ENCODE results near the gene ATP13A3. TPM values are rescaled to one million over a fixed set of nuclear protein-coding genes. Genes with fewer than 3 reads are reported as not detected.
A peak's percentile ranks its signal among the peaks of the same experiment; 100 is the strongest.

Gene ATP13A3
- total and polyA plus RNA-seq, 2 of the 4 experiments (the other 2 are of a cell fraction): 48.1 to 154 TPM

GRCh38 chr3:194527726-194528125, 40.9 kb upstream of the ATP13A3 start:
- Histone ChIP-seq H4K91ac (ENCODE audit: insufficient read depth, low read depth, low read length) (peak overlapping the region; percentile 76), H3K36me3 (ENCODE audit: control insufficient read depth, insufficient read depth, low read length) (no peaks in the 10 kb centered on the region), H2AFZ (replicated peaks; ENCODE audit: low read length, poor library complexity) (no peak overlapping the region), H2BK120ac (ENCODE audit: low read depth, low read length) (peak overlapping the region; percentile 84), H2BK5ac (ENCODE audit: low read depth, low read length, poor library complexity, severe bottlenecking) (peak overlapping the region; percentile 61), H3K23ac (ENCODE audit: low read depth, low read length) (no peak overlapping the region), H3K79me1 (ENCODE audit: low read depth in 1 of 2, low read length in 2 of 2) (peaks cover 0 to 25% of the 10 kb centered on the region in 2 experiments; a peak in 3 of 4 replicates), H2BK15ac (ENCODE audit: low read depth, low read length) (0 out of 3 replicates have a peak overlapping the region, but pooled peaks have one; percentile 21), H3K56ac (ENCODE audit: extremely low read depth, insufficient read depth, low read length) (no peak overlapping the region), H3K27me3 (ENCODE audit: control insufficient read depth, insufficient read depth, low read length) (no peaks in the 10 kb centered on the region), H4K8ac (ENCODE audit: low read depth in 2 of 2, low read length in 2 of 2) (peak overlapping the region; percentile 22 to 85; a peak in 2 of 4 replicates), H2AK5ac (ENCODE audit: low read depth, low read length) (peak overlapping the region; percentile 60), H3K18ac (ENCODE audit: low read depth, low read length) (peak overlapping the region; percentile 27; the same call in 1 of the 2 replicates), H3K4me1 (ENCODE audit: control insufficient read depth, insufficient read depth, low read length) (peaks cover 4% of the 10 kb centered on the region), H2BK20ac (ENCODE audit: low read depth, low read length) (peak overlapping the region; percentile 84), H3K4me2 (ENCODE audit: low read depth, low read length) (no peak overlapping the region), H2AK9ac (replicated peaks; ENCODE audit: low read depth, low read length, poor library complexity) (no peak overlapping the region), H3K4ac (ENCODE audit: low read depth, low read length) (peak overlapping the region; percentile 84), H3K9me3 (ENCODE audit: control insufficient read depth, insufficient read depth, low read length) (no peaks in the 10 kb centered on the region; the same call in 1 of the 2 replicates), H3K14ac (replicated peaks; ENCODE audit: low read depth, low read length) (peak overlapping the region; percentile 55), H4K5ac (ENCODE audit: low read depth, low read length) (peak overlapping the region; percentile 27; the same call in 1 of the 2 replicates), H4K20me1 (ENCODE audit: insufficient read depth, low read length) (no peaks in the 10 kb centered on the region), H3K9ac (ENCODE audit: low read depth, low read length) (no peak overlapping the region), H3K27ac (ENCODE audit: insufficient read depth, low read length) (peak overlapping the region; percentile 67), H3K4me3 (ENCODE audit: insufficient read depth, low read depth, low read length) (no peak overlapping the region), H3K9me1 (ENCODE audit: insufficient read depth, low read length) (peaks cover 5% of the 10 kb centered on the region; the same call in 1 of the 2 replicates)
- in situ Hi-C loops (cut with MboI; ENCODE audit: low sequenced_read_pairs): no loop called here
- dilution Hi-C loops (cut with HindIII; ENCODE audit: low sequenced_read_pairs, unreplicated experiment): no loop called here
- TF ChIP-seq SMC3 (IDR thresholded peaks at IDR 0.05; ENCODE audit: low read depth, low read length): no peak
- no peak for TF ChIP-seq RFX5 (IDR thresholded peaks at IDR 0.05; ENCODE audit: low read depth, low read length)
- TF ChIP-seq MAFK (IDR thresholded peaks at IDR 0.05; ENCODE audit: low read depth, low read length): no peak
- no peak for TF ChIP-seq CTCF (conservative IDR thresholded peaks at IDR 0.05; ENCODE audit: low read depth, low read length)
- no peak for TF ChIP-seq FOS (IDR thresholded peaks at IDR 0.05; ENCODE audit: low read depth, low read length)
- no peak for TF ChIP-seq USF2 (IDR thresholded peaks at IDR 0.05; ENCODE audit: low read depth, low read length)
- TF ChIP-seq MAZ (IDR thresholded peaks at IDR 0.05; ENCODE audit: borderline replicate concordance, low read depth, low read length): no peak
- no peak for TF ChIP-seq RCOR1 (IDR thresholded peaks at IDR 0.05; ENCODE audit: insufficient replicate concordance, low read length)
- TF ChIP-seq CEBPB (IDR thresholded peaks at IDR 0.05; ENCODE audit: low read depth, low read length): no peak
- no peak for TF ChIP-seq ELK1 (IDR thresholded peaks at IDR 0.05; ENCODE audit: borderline replicate concordance, low read depth, low read length)
- no peak for TF ChIP-seq POLR2A (IDR thresholded peaks at IDR 0.05; ENCODE audit: low read depth, low read length)
- TF ChIP-seq CHD1 (IDR thresholded peaks at IDR 0.05; ENCODE audit: low read depth, low read length): no peak
- no peak for TF ChIP-seq RAD21 (IDR thresholded peaks at IDR 0.05; ENCODE audit: low read length)
- no peak for TF ChIP-seq BHLHE40 (IDR thresholded peaks at IDR 0.05; ENCODE audit: low read depth, low read length)
- TF ChIP-seq MXI1 (IDR thresholded peaks at IDR 0.05; ENCODE audit: borderline replicate concordance, low read depth, low read length): no peak
- TF ChIP-seq NFE2L2 (IDR thresholded peaks at IDR 0.05; ENCODE audit: low read depth, low read length): no peak
- intact Hi-C loops (cut with micrococcal nuclease): loop anchor here (1.0 to 5.0 kb wide), 3 partner anchors 24 to 67 kb away; partner anchors contain the start of gene ATP13A3
- ATAC-seq (ENCODE audit: low read depth) (no peak), DNase-seq (no peak)
- WGBS, 2 experiments (ENCODE audit: extremely low coverage in 2 of 2, insufficient read length in 1 of 2): 90% methylated on average over 2 of the region's 2 CpGs; no CpG with 5 or more reads in 1 of the 2 experiments
- no TSS peak for BruUV-seq (replicated peaks)
- ChIA-PET POLR2A (ENCODE audit: unreplicated experiment) (no interaction called here), CTCF (interaction anchor here (0.6 kb wide), 1 partner anchor 53 kb away, joined by 3 read pairs; no protein-coding TSS in a partner anchor)

Data from IMR-90 (cell line).